ENCODE data around the gene KBTBD7.

The KBTBD7 gene, protein sequence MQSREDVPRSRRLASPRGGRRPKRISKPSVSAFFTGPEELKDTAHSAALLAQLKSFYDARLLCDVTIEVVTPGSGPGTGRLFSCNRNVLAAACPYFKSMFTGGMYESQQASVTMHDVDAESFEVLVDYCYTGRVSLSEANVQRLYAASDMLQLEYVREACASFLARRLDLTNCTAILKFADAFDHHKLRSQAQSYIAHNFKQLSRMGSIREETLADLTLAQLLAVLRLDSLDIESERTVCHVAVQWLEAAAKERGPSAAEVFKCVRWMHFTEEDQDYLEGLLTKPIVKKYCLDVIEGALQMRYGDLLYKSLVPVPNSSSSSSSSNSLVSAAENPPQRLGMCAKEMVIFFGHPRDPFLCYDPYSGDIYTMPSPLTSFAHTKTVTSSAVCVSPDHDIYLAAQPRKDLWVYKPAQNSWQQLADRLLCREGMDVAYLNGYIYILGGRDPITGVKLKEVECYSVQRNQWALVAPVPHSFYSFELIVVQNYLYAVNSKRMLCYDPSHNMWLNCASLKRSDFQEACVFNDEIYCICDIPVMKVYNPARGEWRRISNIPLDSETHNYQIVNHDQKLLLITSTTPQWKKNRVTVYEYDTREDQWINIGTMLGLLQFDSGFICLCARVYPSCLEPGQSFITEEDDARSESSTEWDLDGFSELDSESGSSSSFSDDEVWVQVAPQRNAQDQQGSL

DNA sequence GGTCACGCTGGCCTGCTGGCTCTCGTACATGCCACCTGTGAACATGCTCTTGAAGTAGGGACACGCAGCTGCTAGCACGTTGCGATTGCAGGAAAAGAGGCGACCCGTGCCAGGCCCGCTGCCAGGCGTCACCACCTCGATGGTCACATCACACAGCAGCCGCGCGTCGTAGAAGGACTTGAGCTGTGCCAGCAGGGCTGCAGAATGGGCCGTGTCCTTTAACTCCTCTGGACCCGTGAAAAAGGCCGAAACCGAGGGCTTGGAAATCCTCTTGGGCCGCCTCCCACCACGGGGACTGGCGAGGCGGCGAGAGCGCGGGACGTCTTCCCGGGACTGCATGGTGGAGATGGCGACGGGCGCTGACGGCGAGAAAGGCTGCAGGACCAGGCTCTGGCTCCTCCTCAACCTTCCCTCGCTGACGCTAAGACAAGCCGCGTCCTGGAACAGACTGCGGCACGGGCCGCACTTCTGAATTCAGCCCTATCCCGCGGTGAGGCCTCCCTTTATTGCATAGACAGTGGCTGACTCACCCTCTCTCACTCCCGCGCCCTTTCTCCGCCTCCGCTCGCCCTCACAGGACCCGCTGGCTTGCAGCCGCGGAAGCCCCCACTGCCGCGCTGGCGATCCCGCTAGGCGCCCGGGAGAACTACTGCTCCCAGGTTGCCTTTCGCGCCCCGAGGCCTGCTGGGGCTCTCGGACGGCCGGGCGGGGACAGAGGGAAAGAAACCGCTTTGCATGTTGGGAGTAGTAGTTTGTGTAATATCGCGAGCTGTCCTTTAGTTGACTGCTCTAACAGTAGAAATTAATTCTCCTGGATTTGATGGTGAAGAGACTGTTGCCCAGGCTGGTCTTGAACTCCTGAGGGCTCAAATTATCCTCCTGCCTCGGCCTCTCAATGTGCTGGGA lies at the start of gene KBTBD7:
KBTBD7 (minus strand) TSS at position 651 of the 906 bp plus-strand sequence; CDS start at position 339, 312 bp downstream.
- CTCF ChIA-PET: no interaction called here
- peak; percentile 79; the same call in 1 of the 2 replicates for TF ChIP-seq ZBTB21 (tag by site-specific recombination; IDR thresholded peaks at IDR 0.05)
- peak; percentile 97 for TF ChIP-seq ZBTB8A (tag by site-specific recombination; IDR thresholded peaks at IDR 0.05)
- no peak for TF ChIP-seq REPIN1 (tag by site-specific recombination; IDR thresholded peaks at IDR 0.05; ENCODE audit: low read depth)
- TF ChIP-seq ZNF140 (tag by site-specific recombination; IDR thresholded peaks at IDR 0.05): no peak
- TF ChIP-seq ZNF530 (tag by site-specific recombination; IDR thresholded peaks at IDR 0.05; ENCODE audit: low read depth): no peak
- TF ChIP-seq, protein P1, sequence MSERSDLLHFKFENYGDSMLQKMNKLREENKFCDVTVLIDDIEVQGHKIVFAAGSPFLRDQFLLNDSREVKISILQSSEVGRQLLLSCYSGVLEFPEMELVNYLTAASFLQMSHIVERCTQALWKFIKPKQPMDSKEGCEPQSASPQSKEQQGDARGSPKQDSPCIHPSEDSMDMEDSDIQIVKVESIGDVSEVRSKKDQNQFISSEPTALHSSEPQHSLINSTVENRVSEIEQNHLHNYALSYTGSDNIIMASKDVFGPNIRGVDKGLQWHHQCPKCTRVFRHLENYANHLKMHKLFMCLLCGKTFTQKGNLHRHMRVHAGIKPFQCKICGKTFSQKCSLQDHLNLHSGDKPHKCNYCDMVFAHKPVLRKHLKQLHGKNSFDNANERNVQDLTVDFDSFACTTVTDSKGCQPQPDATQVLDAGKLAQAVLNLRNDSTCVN (tag by site-specific recombination; optimal IDR thresholded peaks at IDR 0.05): peak; percentile 98
- peak; percentile 86 for TF ChIP-seq WT1 (tag by site-specific recombination; IDR thresholded peaks at IDR 0.05)
- TF ChIP-seq ZNF37A (tag by site-specific recombination; IDR thresholded peaks at IDR 0.05): no peak
- no peak for TF ChIP-seq ZNF341 (tag by site-specific recombination; IDR thresholded peaks at IDR 0.05; ENCODE audit: low read depth)
- TF ChIP-seq, protein P2, sequence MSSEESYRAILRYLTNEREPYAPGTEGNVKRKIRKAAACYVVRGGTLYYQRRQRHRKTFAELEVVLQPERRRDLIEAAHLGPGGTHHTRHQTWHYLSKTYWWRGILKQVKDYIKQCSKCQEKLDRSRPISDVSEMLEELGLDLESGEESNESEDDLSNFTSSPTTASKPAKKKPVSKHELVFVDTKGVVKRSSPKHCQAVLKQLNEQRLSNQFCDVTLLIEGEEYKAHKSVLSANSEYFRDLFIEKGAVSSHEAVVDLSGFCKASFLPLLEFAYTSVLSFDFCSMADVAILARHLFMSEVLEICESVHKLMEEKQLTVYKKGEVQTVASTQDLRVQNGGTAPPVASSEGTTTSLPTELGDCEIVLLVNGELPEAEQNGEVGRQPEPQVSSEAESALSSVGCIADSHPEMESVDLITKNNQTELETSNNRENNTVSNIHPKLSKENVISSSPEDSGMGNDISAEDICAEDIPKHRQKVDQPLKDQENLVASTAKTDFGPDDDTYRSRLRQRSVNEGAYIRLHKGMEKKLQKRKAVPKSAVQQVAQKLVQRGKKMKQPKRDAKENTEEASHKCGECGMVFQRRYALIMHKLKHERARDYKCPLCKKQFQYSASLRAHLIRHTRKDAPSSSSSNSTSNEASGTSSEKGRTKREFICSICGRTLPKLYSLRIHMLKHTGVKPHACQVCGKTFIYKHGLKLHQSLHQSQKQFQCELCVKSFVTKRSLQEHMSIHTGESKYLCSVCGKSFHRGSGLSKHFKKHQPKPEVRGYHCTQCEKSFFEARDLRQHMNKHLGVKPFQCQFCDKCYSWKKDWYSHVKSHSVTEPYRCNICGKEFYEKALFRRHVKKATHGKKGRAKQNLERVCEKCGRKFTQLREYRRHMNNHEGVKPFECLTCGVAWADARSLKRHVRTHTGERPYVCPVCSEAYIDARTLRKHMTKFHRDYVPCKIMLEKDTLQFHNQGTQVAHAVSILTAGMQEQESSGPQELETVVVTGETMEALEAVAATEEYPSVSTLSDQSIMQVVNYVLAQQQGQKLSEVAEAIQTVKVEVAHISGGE (tag by site-specific recombination; conservative IDR thresholded peaks at IDR 0.05; ENCODE audit: low read depth): no peak
- TF ChIP-seq, protein P3, sequence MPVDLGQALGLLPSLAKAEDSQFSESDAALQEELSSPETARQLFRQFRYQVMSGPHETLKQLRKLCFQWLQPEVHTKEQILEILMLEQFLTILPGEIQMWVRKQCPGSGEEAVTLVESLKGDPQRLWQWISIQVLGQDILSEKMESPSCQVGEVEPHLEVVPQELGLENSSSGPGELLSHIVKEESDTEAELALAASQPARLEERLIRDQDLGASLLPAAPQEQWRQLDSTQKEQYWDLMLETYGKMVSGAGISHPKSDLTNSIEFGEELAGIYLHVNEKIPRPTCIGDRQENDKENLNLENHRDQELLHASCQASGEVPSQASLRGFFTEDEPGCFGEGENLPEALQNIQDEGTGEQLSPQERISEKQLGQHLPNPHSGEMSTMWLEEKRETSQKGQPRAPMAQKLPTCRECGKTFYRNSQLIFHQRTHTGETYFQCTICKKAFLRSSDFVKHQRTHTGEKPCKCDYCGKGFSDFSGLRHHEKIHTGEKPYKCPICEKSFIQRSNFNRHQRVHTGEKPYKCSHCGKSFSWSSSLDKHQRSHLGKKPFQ (tag by site-specific recombination; IDR thresholded peaks at IDR 0.05): 0 out of 2 replicates have a peak, but pooled peaks have one; percentile 11
- peak; percentile 62; the same call in 1 of the 2 replicates for TF ChIP-seq ZNF843 (tag by site-specific recombination; IDR thresholded peaks at IDR 0.05)
- TF ChIP-seq ZNF155 (tag by site-specific recombination; IDR thresholded peaks at IDR 0.05): no peak
- peak; percentile 94 for TF ChIP-seq ZEB2 (tag by site-specific recombination; IDR thresholded peaks at IDR 0.05)
- TF ChIP-seq, protein P4, sequence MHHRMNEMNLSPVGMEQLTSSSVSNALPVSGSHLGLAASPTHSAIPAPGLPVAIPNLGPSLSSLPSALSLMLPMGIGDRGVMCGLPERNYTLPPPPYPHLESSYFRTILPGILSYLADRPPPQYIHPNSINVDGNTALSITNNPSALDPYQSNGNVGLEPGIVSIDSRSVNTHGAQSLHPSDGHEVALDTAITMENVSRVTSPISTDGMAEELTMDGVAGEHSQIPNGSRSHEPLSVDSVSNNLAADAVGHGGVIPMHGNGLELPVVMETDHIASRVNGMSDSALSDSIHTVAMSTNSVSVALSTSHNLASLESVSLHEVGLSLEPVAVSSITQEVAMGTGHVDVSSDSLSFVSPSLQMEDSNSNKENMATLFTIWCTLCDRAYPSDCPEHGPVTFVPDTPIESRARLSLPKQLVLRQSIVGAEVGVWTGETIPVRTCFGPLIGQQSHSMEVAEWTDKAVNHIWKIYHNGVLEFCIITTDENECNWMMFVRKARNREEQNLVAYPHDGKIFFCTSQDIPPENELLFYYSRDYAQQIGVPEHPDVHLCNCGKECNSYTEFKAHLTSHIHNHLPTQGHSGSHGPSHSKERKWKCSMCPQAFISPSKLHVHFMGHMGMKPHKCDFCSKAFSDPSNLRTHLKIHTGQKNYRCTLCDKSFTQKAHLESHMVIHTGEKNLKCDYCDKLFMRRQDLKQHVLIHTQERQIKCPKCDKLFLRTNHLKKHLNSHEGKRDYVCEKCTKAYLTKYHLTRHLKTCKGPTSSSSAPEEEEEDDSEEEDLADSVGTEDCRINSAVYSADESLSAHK (tag by site-specific recombination; IDR thresholded peaks at IDR 0.05): no peak; the same call in 1 of the 2 replicates
- TF ChIP-seq KLF8 (tag by site-specific recombination; IDR thresholded peaks at IDR 0.05): peak; percentile 69
- TF ChIP-seq ZNF184 (tag by site-specific recombination; IDR thresholded peaks at IDR 0.05): peak; percentile 64; the same call in 1 of the 2 replicates
- peak; percentile 74 for TF ChIP-seq GLIS1 (tag by site-specific recombination; IDR thresholded peaks at IDR 0.05)
- TF ChIP-seq ZNF394 (tag by site-specific recombination; IDR thresholded peaks at IDR 0.05; ENCODE audit: borderline replicate concordance): peak; percentile 73; the same call in 1 of the 2 replicates
- TF ChIP-seq OVOL3 (tag by site-specific recombination; IDR thresholded peaks at IDR 0.05): no peak; the same call in 1 of the 2 replicates
- peak; percentile 70; the same call in 1 of the 2 replicates for TF ChIP-seq ZNF2 (tag by site-specific recombination; IDR thresholded peaks at IDR 0.05)
- TF ChIP-seq, protein P5, sequence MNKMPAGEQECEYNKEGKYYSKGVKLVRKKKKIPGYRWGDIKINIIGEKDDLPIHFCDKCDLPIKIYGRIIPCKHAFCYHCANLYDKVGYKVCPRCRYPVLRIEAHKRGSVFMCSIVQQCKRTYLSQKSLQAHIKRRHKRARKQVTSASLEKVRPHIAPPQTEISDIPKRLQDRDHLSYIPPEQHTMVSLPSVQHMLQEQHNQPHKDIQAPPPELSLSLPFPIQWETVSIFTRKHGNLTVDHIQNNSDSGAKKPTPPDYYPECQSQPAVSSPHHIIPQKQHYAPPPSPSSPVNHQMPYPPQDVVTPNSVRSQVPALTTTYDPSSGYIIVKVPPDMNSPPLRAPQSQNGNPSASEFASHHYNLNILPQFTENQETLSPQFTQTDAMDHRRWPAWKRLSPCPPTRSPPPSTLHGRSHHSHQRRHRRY (tag by site-specific recombination; IDR thresholded peaks at IDR 0.05): no peak
- no peak for TF ChIP-seq ZNF544 (tag by site-specific recombination; IDR thresholded peaks at IDR 0.05)
- peak; percentile 65; the same call in 1 of the 2 replicates for TF ChIP-seq ZNF501 (tag by site-specific recombination; IDR thresholded peaks at IDR 0.05)
- TF ChIP-seq ZNF785 (tag by site-specific recombination; IDR thresholded peaks at IDR 0.05): no peak

More for the DNA sequence above, at the start of gene KBTBD7:
- H3K4me1 ChIP-seq (ENCODE audit: control insufficient read depth, insufficient read depth, low read length): no peaks in the 10 kb centered on the region
- H3K4me3 ChIP-seq (ENCODE audit: low read depth, low read length): peak within 1 kb of the TSS; percentile 58
- peak within 1 kb of the TSS; percentile 85 for H3K27ac ChIP-seq (ENCODE audit: extremely low read depth, low read depth, low read length)
- peaks cover 0 to 9% of the 10 kb centered on the region in 2 experiments; a peak in 1 of 3 replicates for H3K36me3 ChIP-seq (ENCODE audit: control insufficient read depth in 2 of 2, insufficient read depth in 1 of 2, low read length in 2 of 2)
- H3K9me3 ChIP-seq (ENCODE audit: control insufficient read depth, insufficient read depth, low read depth, low read length): no peaks in the 10 kb centered on the region
- POLR2A ChIA-PET: interaction anchor here (0.7 kb wide), 1 partner anchor 62 kb away, joined by 4 read pairs; the partner anchor contains the start of gene KBTBD6

Measured in HEK293 (cell line).